HCT116 (cell line): ENCODE results near the gene ZFR2. TPM values are rescaled to one million over a fixed set of nuclear protein-coding genes. Genes with fewer than 3 reads are reported as not detected.

Experiments
- ATAC-seq: fragments of 200-7000 bp; cut with Tn5 transposase; 2 replicates; pipeline ENCODE4 v1.9.1; 2020; ENCODE audit warnings: mild to moderate bottlenecking, moderate library complexity
- BruUV-seq: library from RNA; stranded (reverse); fragments of 400-500 nt; replicated peaks from 2 replicates; lab custom pipeline; 2021; lab: Mats Ljungman, UMichigan
- CTCF ChIA-PET: fragments of 300-600 bp; sonication (Branson Sonifier 250); formaldehyde crosslinking; loops from one replicate; lab custom pipeline; 2021; ENCODE audit warnings: antibody characterized with exemption; lab: Charles Lee
- POLR2A ChIA-PET: fragments of 300-600, 350-600 bp; sonication (Branson Sonifier 250); formaldehyde crosslinking; loops from one replicate; lab custom pipeline; 2021; ENCODE audit warnings: antibody characterized with exemption; lab: Charles Lee
- RAD21 ChIA-PET, 2 experiments: fragments of 300-600 bp; sonication (Branson Sonifier 250); formaldehyde crosslinking; loops; one replicate each; lab custom pipeline; 2023; ENCODE audit warnings: low total read pairs in 2 of 2; ENCODE audit not compliant: uncharacterized antibody in 2 of 2, unreplicated experiment in 2 of 2, low non-redundant PET in 1 of 2; lab: Charles Lee
- DNase-seq: peaks from one replicate; pipeline ENCODE4 v3.0.0-alpha.2; 2010; ENCODE audit warnings: low read depth, low spot score
- H2AFZ ChIP-seq: fragments of 200-600 bp; shearing (Covaris generic), sonication (generic); 2 replicates; pipeline ENCODE4 v1.6.1; 2017; ENCODE audit warnings: low read depth, mixed run types, mixed read lengths, antibody characterized with exemption, low read length; ENCODE audit not compliant: poor library complexity, severe bottlenecking
- H3K27ac ChIP-seq: 2 replicates; pipeline ENCODE4 v1.5.1; 2012; ENCODE audit warnings: low read depth, low read length
- H3K27me3 ChIP-seq: fragments of 200-600 bp; sonication (generic); 2 replicates; pipeline ENCODE4 v1.6.1; 2016; ENCODE audit warnings: mixed run types, low read length, mixed read lengths; ENCODE audit not compliant: insufficient read depth
- H3K36me3 ChIP-seq, 2 experiments: fragments of 200-500 bp in 1 of 2; fragments of 200-600 bp in 1 of 2; sonication (Bioruptor generic) in 1 of 2; sonication (generic) in 1 of 2; 2 replicates each; pipeline versions ENCODE4 v1.5.1 to v1.6.1; 2014 to 2016; ENCODE audit warnings: low read length in 2 of 2, inconsistent platforms in 1 of 2, mixed read lengths in 1 of 2, mixed run types in 1 of 2; ENCODE audit not compliant: insufficient read depth in 2 of 2, control insufficient read depth in 1 of 2
- H3K4me1 ChIP-seq, 2 experiments: fragments of 200-600 bp in 1 of 2; sonication (generic) in 1 of 2; 2 replicates each; pipeline versions ENCODE4 v1.5.1 to v1.6.1; 2012 to 2017; ENCODE audit warnings: low read length in 2 of 2, inconsistent platforms in 1 of 2, mild to moderate bottlenecking in 1 of 2, mixed read lengths in 1 of 2, mixed run types in 1 of 2, moderate library complexity in 1 of 2; ENCODE audit not compliant: insufficient read depth in 2 of 2, control insufficient read depth in 1 of 2
- H3K4me2 ChIP-seq: fragments of 200-600 bp; sonication (generic); 2 replicates; pipeline ENCODE4 v1.6.1; 2017; ENCODE audit warnings: mixed run types, low read length, mixed read lengths
- H3K4me3 ChIP-seq, 2 experiments: fragments of 200-600 bp in 1 of 2; sonication (generic) in 1 of 2; replicated peaks in 1 of 2; 2 replicates each; pipeline ENCODE4 v1.5.1; 2011 to 2016; ENCODE audit warnings: low read length in 2 of 2, control low read depth in 1 of 2, low read depth in 1 of 2, mild to moderate bottlenecking in 1 of 2, mixed read lengths in 1 of 2, mixed run types in 1 of 2
- H3K79me2 ChIP-seq: fragments of 200-600 bp; sonication (generic); 2 replicates; pipeline ENCODE4 v1.6.1; 2017; ENCODE audit warnings: mild to moderate bottlenecking, mixed run types, low read length, moderate library complexity, mixed read lengths; ENCODE audit not compliant: insufficient read depth
- H3K9ac ChIP-seq: fragments of 200-600 bp; sonication (generic); 2 replicates; pipeline ENCODE4 v1.6.1; 2016; ENCODE audit warnings: low read length, mixed read lengths
- H3K9me2 ChIP-seq: fragments of 200-600 bp; sonication (generic), shearing (Covaris generic); 2 replicates; pipeline ENCODE4 v1.6.1; 2017; ENCODE audit warnings: mixed run types, mild to moderate bottlenecking, moderate library complexity; ENCODE audit not compliant: insufficient read depth
- H3K9me3 ChIP-seq, 2 experiments: fragments of 200-500 bp in 1 of 2; fragments of 200-600 bp in 1 of 2; sonication (Bioruptor generic) in 1 of 2; sonication (generic) in 1 of 2; 2 replicates each; pipeline ENCODE4 v1.6.1; 2014 to 2017; ENCODE audit warnings: low read length in 2 of 2, mixed read lengths in 2 of 2, inconsistent platforms in 1 of 2, low read depth in 1 of 2, mild to moderate bottlenecking in 1 of 2, mixed run types in 1 of 2, moderate library complexity in 1 of 2; ENCODE audit not compliant: control insufficient read depth in 1 of 2, insufficient read depth in 1 of 2
- H4K20me1 ChIP-seq: fragments of 200-600 bp; sonication (generic), shearing (Covaris generic); 2 replicates; pipeline ENCODE4 v1.6.1; 2017; ENCODE audit warnings: mixed run types, mild to moderate bottlenecking, moderate library complexity; ENCODE audit not compliant: insufficient read depth
- ATF3 ChIP-seq: IDR thresholded peaks from 2 replicates; pipeline ENCODE4 v1.6.1; 2012
- CBX3 ChIP-seq: IDR thresholded peaks from 2 replicates; pipeline ENCODE4 v1.6.1; 2012; ENCODE audit warnings: low read depth
- CEBPB ChIP-seq: IDR thresholded peaks from 2 replicates; pipeline ENCODE4 v1.6.1; 2012; ENCODE audit warnings: low read depth
- EGR1 ChIP-seq: IDR thresholded peaks from 2 replicates; pipeline ENCODE4 v1.6.1; 2012; ENCODE audit warnings: low read depth
- ELF1 ChIP-seq: IDR thresholded peaks from 2 replicates; pipeline ENCODE4 v1.6.1; 2012; ENCODE audit warnings: low read depth, borderline replicate concordance
- EZH2phosphoT487 ChIP-seq: fragments of 200-600 bp; IDR thresholded peaks from 2 replicates; pipeline ENCODE4 v1.6.1; 2018; ENCODE audit warnings: antibody characterized with exemption, borderline replicate concordance
- JUND ChIP-seq: IDR thresholded peaks from 2 replicates; pipeline ENCODE4 v1.6.1; 2012
- MAX ChIP-seq: IDR thresholded peaks from 2 replicates; pipeline ENCODE4 v1.6.1; 2012
- SP1 ChIP-seq: IDR thresholded peaks from 2 replicates; pipeline ENCODE4 v1.6.1; 2012; ENCODE audit warnings: low read depth
- ZFX ChIP-seq: fragments of 450-650 bp; IDR thresholded peaks from 2 replicates; pipeline ENCODE4 v1.6.1; 2017
- intact Hi-C: fragments of 100-400 bp; cut with micrococcal nuclease; formaldehyde crosslinking; loops from 2 replicates; pipeline ENCODE4 v1.10.0; 2022
- total RNA-seq: library from RNA; stranded (reverse); gene quantifications from one replicate; pipeline ENCODE4 v1.2.1, GENCODE V29; 2021; ENCODE audit not compliant: unreplicated experiment

Gene ZFR2
- total RNA-seq, 1 experiment from 2014 or later, result 0.34 TPM

- Histone ChIP-seq H3K79me2 (no peaks in the 10 kb centered on the region), H3K27ac (no peak overlapping the region), H3K4me2 (no peak overlapping the region), H3K27me3 (no peaks in the 10 kb centered on the region), H3K4me1 (peaks cover 0 to 6% of the 10 kb centered on the region in 2 experiments; a peak in 3 of 4 replicates), H4K20me1 (no peaks in the 10 kb centered on the region), H3K9ac (no peak overlapping the region), H3K4me3 (no peak overlapping the region), H2AFZ (no peak overlapping the region), H3K9me2 (no peaks in the 10 kb centered on the region), H3K36me3 (no peaks in the 10 kb centered on the region), H3K9me3 (peaks cover 0 to 6% of the 10 kb centered on the region in 2 experiments; a peak in 1 of 4 replicates)
- intact Hi-C loops, result no loop called here
- ChIA-PET POLR2A (no interaction called here), CTCF (no interaction called here), RAD21 (no interaction called here)
- DNase-seq (no peak), ATAC-seq (no peak)
- TF ChIP-seq ZFX (no peak), EZH2phosphoT487 (no peak), CBX3 (peak; percentile 20; the same call in 1 of the 2 replicates), SP1 (no peak), ATF3 (no peak), ELF1 (no peak), CEBPB (no peak), MAX (no peak), EGR1 (no peak)
- BruUV-seq, result no TSS peak
These were observed 41.3 kb upstream of the ZFR2 start for GRCh38 chr19:3910105-3910504.

- DNase-seq (no peak), ATAC-seq (no peak; the same call in 1 of the 2 replicates)
- RAD21 ChIA-PET, result no interaction called here
- Histone ChIP-seq H3K79me2 (no peaks in the 10 kb centered on the region), H3K27ac (no peak overlapping the region), H3K36me3 (no peaks in the 10 kb centered on the region), H3K4me2 (no peak overlapping the region), H3K9me2 (no peaks in the 10 kb centered on the region), H4K20me1 (no peaks in the 10 kb centered on the region), H3K4me3 (no peak overlapping the region), H3K4me1 (no peaks in the 10 kb centered on the region), H3K9me3 (peaks cover 0 to 6% of the 10 kb centered on the region in 2 experiments; a peak in 1 of 4 replicates), H2AFZ (no peak overlapping the region), H3K27me3 (no peaks in the 10 kb centered on the region), H3K9ac (no peak overlapping the region)
- intact Hi-C loops, result no loop called here
- POLR2A ChIA-PET, result no interaction called here
- TF ChIP-seq CBX3 (no peak), JUND (no peak)
- BruUV-seq, result no TSS peak
- CTCF ChIA-PET, result no interaction called here
These were observed 39.6 kb upstream of the ZFR2 start for GRCh38 chr19:3908266-3909054.
